Endothelial cell of umbilical vein (primary cell): ENCODE data around the gene PRSS33. TPM values are rescaled to one million over a fixed set of nuclear protein-coding genes. Genes with fewer than 3 reads are reported as not detected.

Experiments used
- BruUV-seq: library from RNA; stranded (reverse); fragments of 400-500 nt; replicated peaks from 2 replicates; lab custom pipeline; 2021; lab: Mats Ljungman, UMichigan
- CTCF ChIA-PET: fragments of 300-600, 350-600 bp; sonication (Branson Sonifier 250); formaldehyde crosslinking; loops from one replicate; lab custom pipeline; 2021; ENCODE audit warnings: antibody characterized with exemption, inconsistent platforms; lab: Charles Lee
- POLR2A ChIA-PET: fragments of 300-600, 350-600 bp; sonication (Branson Sonifier 250); formaldehyde crosslinking; loops from one replicate; lab custom pipeline; 2021; ENCODE audit warnings: antibody characterized with exemption, inconsistent platforms; lab: Charles Lee
- DNase-seq: peaks from one replicate; pipeline ENCODE4 v3.0.0-alpha.2; 2011; ENCODE audit warnings: low read depth, low spot score
- FAIRE-seq: peaks from 2 replicates; lab custom pipeline; 2011; peaks lifted over from hg19 to GRCh38; lab: Jason Lieb, UNC
- H2AFZ ChIP-seq: 2 replicates; pipeline ENCODE4 v1.6.0; 2012; ENCODE audit warnings: low read depth, low read length, control low read depth, inconsistent platforms
- H3K27ac ChIP-seq: 2 replicates; pipeline ENCODE4 v1.5.1; 2011; ENCODE audit warnings: low read depth, mild to moderate bottlenecking, control low read depth, low read length, moderate library complexity; ENCODE audit not compliant: insufficient read depth
- H3K27me3 ChIP-seq, 2 experiments: 2 replicates each; pipeline versions ENCODE4 v1.6.0 to v1.6.1; 2011; ENCODE audit warnings: low read length in 2 of 2, mixed read lengths in 1 of 2; ENCODE audit not compliant: control insufficient read depth in 2 of 2, insufficient read depth in 2 of 2
- H3K36me3 ChIP-seq, 2 experiments: 2 replicates in 1 of 2; 3 replicates in 1 of 2; pipeline ENCODE4 v1.5.1; 2011; ENCODE audit warnings: low read length in 2 of 2, mild to moderate bottlenecking in 1 of 2, moderate library complexity in 1 of 2; ENCODE audit not compliant: control insufficient read depth in 2 of 2, insufficient read depth in 2 of 2; ENCODE audit errors: extremely low read depth in 1 of 2
- H3K4me1 ChIP-seq: 3 replicates; pipeline ENCODE4 v1.5.1; 2011; ENCODE audit warnings: mild to moderate bottlenecking, low read length; ENCODE audit not compliant: control insufficient read depth, insufficient read depth; ENCODE audit errors: extremely low read depth
- H3K4me2 ChIP-seq: 2 replicates; pipeline ENCODE4 v1.6.1; 2011; ENCODE audit warnings: low read length, control low read depth, mixed read lengths; ENCODE audit not compliant: insufficient read depth
- H3K4me3 ChIP-seq, 3 experiments: fragments of 200-600 bp in 1 of 3; sonication (generic), shearing (Covaris generic) in 1 of 3; replicated peaks in 1 of 3; 2 replicates each; pipeline ENCODE4 v1.5.1; 2011 to 2016; ENCODE audit warnings: control low read depth in 3 of 3, low read length in 3 of 3, mild to moderate bottlenecking in 2 of 3, inconsistent platforms in 1 of 3, low read depth in 1 of 3, moderate library complexity in 1 of 3; ENCODE audit not compliant: insufficient read depth in 1 of 3
- H3K79me2 ChIP-seq: 2 replicates; pipeline ENCODE4 v1.6.0; 2012; ENCODE audit warnings: low read length, inconsistent platforms; ENCODE audit not compliant: control insufficient read depth, insufficient read depth
- H3K9ac ChIP-seq: replicated peaks from 2 replicates; pipeline ENCODE3; 2011; ENCODE audit warnings: low read length, control low read depth; ENCODE audit not compliant: insufficient read depth; ENCODE audit errors: extremely low read depth
- H3K9me1 ChIP-seq: replicated peaks from 3 replicates; pipeline ENCODE4 v1.6.0; 2011; ENCODE audit warnings: mild to moderate bottlenecking, low read length; ENCODE audit not compliant: control insufficient read depth, insufficient read depth; ENCODE audit errors: extremely low read depth
- H3K9me3 ChIP-seq: replicated peaks from 2 replicates; pipeline ENCODE4 v1.5.1; 2012; ENCODE audit warnings: low read length, inconsistent platforms; ENCODE audit not compliant: control insufficient read depth, insufficient read depth
- H4K20me1 ChIP-seq: replicated peaks from 2 replicates; pipeline ENCODE3; 2011; ENCODE audit warnings: mild to moderate bottlenecking, low read length; ENCODE audit not compliant: control insufficient read depth, insufficient read depth; ENCODE audit errors: extremely low read depth
- CTCF ChIP-seq, 2 donors: IDR thresholded peaks; 1 replicate in 1 of 2; 2 replicates in 1 of 2; pipeline ENCODE4 v1.5.1; 2011; ENCODE audit warnings: low read length in 2 of 2, mild to moderate bottlenecking in 2 of 2, moderate library complexity in 2 of 2, control low read depth in 1 of 2, inconsistent platforms in 1 of 2, low read depth in 1 of 2; ENCODE audit not compliant: insufficient read depth in 1 of 2; ENCODE audit errors: extremely low read depth in 1 of 2
- EZH2 ChIP-seq: IDR thresholded peaks from 2 replicates; pipeline ENCODE4 v1.6.1; 2012; ENCODE audit warnings: borderline replicate concordance, low read depth, mild to moderate bottlenecking, moderate library complexity, low read length, inconsistent platforms; ENCODE audit not compliant: severe bottlenecking
- FOS ChIP-seq: IDR thresholded peaks from 2 replicates; pipeline ENCODE4 v1.6.1; 2011; ENCODE audit warnings: mild to moderate bottlenecking, low read length, moderate library complexity, borderline replicate concordance; ENCODE audit not compliant: insufficient read depth
- GATA2 ChIP-seq: IDR thresholded peaks from 2 replicates; pipeline ENCODE4 v1.7.0; 2011; ENCODE audit warnings: low read depth, mild to moderate bottlenecking, moderate library complexity, mixed read lengths, low read length; ENCODE audit not compliant: insufficient read length, insufficient read depth
- JUN ChIP-seq: IDR thresholded peaks from 2 replicates; pipeline ENCODE4 v1.6.1; 2011; ENCODE audit warnings: borderline replicate concordance, low read depth; ENCODE audit not compliant: insufficient read length, insufficient read depth
- MYC ChIP-seq: IDR thresholded peaks from one replicate; pipeline ENCODE4 v1.6.1; 2011; ENCODE audit warnings: mild to moderate bottlenecking, low read depth, low read length
- POLR2A ChIP-seq: IDR thresholded peaks from 2 replicates; pipeline ENCODE4 v1.6.1; 2012; ENCODE audit warnings: low read depth, mild to moderate bottlenecking, control low read depth, low read length
- POLR2AphosphoS5 ChIP-seq: IDR thresholded peaks from 2 replicates; pipeline ENCODE4 v1.6.1; 2012; ENCODE audit warnings: low read depth, mild to moderate bottlenecking, control low read depth, low read length, moderate library complexity; ENCODE audit not compliant: insufficient read depth
- dilution Hi-C: fragments of 300-500 bp; cut with MboI; formaldehyde crosslinking; loops from one replicate; pipeline ENCODE4 v1.15.0; 2019; ENCODE audit warnings: low sequenced_read_pairs; ENCODE audit not compliant: extremely low pct_ligation_motif_present
- intact Hi-C: fragments of 100-400 bp; cut with micrococcal nuclease; formaldehyde crosslinking; loops from one replicate; pipeline ENCODE4 v1.10.0; 2022
- polyA plus RNA-seq, 4 experiments: library from polyadenylated mRNA; depleted of rRNA in 3 of 4; stranded (reverse) in 3 of 4; unstranded in 1 of 4; fragments of >200 nt; gene quantifications; 2 replicates each; pipeline versions ENCODE4 v1.2.1 to v1.2.3, GENCODE V29; 2011 to 2012; ENCODE audit warnings: missing spikeins in 1 of 4
- total RNA-seq: library from RNA; stranded (reverse); gene quantifications from 2 replicates; pipeline ENCODE4 v1.2.3, GENCODE V29; 2021

Gene PRSS33
- total and polyA plus RNA-seq, 2 donors (not counting 3 experiments of a cell fraction or from before 2014, with no cell fraction given): not detected

DNA sequence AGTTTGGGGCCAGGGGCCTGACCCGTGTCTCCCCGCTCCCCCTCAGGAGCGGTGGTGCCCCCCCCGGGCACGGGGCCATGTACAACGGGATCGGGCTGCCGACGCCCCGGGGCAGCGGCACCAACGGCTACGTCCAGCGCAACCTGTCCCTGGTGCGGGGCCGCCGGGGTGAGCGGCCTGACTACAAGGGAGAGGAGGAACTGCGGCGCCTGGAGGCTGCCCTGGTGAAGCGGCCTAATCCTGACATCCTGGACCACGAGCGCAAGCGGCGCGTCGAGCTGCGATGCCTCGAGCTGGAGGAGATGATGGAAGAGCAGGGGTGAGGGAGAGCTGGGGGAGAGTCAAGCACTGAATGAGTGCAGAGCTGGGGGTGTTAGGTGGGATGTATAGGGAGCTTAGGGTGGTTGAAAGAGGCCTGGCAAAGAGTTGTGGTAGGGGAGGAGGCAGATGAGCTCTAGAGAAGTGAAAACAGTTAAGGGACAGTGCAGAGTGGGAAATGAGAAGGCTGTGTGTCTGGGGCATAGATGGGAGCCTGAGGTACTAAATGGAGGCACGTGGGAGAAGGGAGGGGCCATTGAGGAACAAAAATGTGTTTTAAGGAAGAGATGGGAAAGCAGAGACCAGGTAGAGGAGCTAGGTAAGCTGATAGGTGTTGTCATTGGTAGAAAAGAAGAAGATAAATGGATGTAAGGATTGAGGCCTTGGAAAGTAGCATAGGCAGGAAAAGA lies 30.9 kb downstream of the PRSS33 start:
- no peaks in the 10 kb centered on the region for H3K27me3 ChIP-seq
- H3K4me3 ChIP-seq: no peak overlapping the region
- no peak for TF ChIP-seq GATA2
- no peak for TF ChIP-seq POLR2AphosphoS5
- TF ChIP-seq EZH2: no peak
- no peak for TF ChIP-seq FOS
- no peak overlapping the region for H2AFZ ChIP-seq
- intact Hi-C loops (no loop called here), dilution Hi-C loops (no loop called here)
- POLR2A ChIA-PET: no interaction called here
- H3K79me2 ChIP-seq: peaks cover 85% of the 10 kb centered on the region
- H4K20me1 ChIP-seq: peaks cover 23% of the 10 kb centered on the region
- no peak for FAIRE-seq
- H3K9me1 ChIP-seq: no peaks in the 10 kb centered on the region
- CTCF ChIA-PET: no interaction called here
- no peaks in the 10 kb centered on the region for H3K9me3 ChIP-seq
- H3K9ac ChIP-seq: no peak overlapping the region
- peaks cover 24% of the 10 kb centered on the region for H3K4me1 ChIP-seq
- no peak overlapping the region for H3K27ac ChIP-seq
- H3K4me2 ChIP-seq: no peak overlapping the region
- BruUV-seq: no TSS peak
- no peak for DNase-seq
- H3K36me3 ChIP-seq: peaks cover 34 to 37% of the 10 kb centered on the region in 2 experiments

DNA sequence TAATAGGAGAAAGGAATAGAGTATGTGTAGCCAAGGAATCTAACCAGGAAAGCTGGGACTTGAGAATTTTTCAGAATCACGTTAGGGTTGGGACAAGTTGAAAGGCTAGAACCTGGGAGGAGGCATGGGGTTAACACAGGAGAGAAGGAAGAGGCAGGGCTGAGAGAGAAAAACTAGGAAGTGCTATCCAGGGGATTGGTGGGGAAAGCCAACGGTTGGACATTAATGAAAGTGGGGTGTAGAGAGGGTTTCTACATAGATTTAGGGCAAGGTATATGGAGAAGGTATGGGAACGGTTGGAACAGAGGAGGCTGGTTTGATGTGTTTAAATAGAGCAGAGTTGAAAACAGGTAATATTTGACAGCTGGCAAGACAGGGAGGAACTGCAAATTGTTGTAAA lies 32.2 kb downstream of the PRSS33 start:
- CTCF ChIA-PET: no interaction called here
- Histone ChIP-seq H3K9ac (no peak overlapping the region), H3K4me2 (peak overlapping the region; percentile 98), H3K36me3 (peaks cover 25 to 28% of the 10 kb centered on the region in 2 experiments), H3K27me3 (no peaks in the 10 kb centered on the region), H3K9me3 (no peaks in the 10 kb centered on the region), H3K9me1 (no peaks in the 10 kb centered on the region), H3K4me3 (peak overlapping the region in 1 of 3 experiments; percentile 91), H4K20me1 (peaks cover 23% of the 10 kb centered on the region), H2AFZ (no peak overlapping the region), H3K79me2 (peaks cover 72% of the 10 kb centered on the region), H3K27ac (no peak overlapping the region), H3K4me1 (peaks cover 26% of the 10 kb centered on the region)
- POLR2A ChIA-PET: no interaction called here
- intact Hi-C loops (no loop called here), dilution Hi-C loops (no loop called here)
- BruUV-seq: no TSS peak
- TF ChIP-seq EZH2: no peak
- no peak for TF ChIP-seq MYC
- TF ChIP-seq JUN: no peak
- TF ChIP-seq POLR2A: no peak
- no peak for TF ChIP-seq FOS
- TF ChIP-seq CTCF (IDR thresholded peaks at IDR 0.05; ENCODE audit: extremely low read depth in 1 of 2, insufficient read depth in 1 of 2, low read depth in 1 of 2, low read length in 2 of 2): no peak
- FAIRE-seq: no peak
- DNase-seq: no peak
